GM11168 (cell line): Measurements from ENCODE around the gene CREB3.

Experiments
- in situ Hi-C: fragments of 300-500 bp; cut with MboI; formaldehyde crosslinking; loops from one replicate; pipeline ENCODE4 v1.12.0; 2022; ENCODE audit warnings: low sequenced_read_pairs; ENCODE audit not compliant: unreplicated experiment

Gene CREB3

DNA sequence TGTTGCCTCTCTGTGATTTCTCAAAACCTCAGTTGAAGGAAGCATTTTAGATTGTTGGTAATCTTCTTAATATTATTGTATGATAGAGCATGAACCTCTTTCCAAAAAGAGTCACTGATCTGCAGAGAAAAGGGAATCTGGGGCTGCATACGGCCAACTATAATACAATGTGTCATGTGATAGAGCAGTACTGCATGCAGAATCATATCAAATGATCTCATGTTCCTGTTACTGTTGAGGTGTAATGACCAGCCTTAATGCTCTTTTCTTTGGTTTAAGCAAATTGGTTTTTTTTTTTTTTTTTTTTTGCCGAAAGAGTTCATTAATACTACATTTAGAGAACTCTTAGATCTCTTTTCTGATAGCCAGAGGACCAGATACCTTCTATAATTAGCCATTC lies 34.5 kb downstream of the CREB3 start:
- in situ Hi-C loops, result no loop called here

DNA sequence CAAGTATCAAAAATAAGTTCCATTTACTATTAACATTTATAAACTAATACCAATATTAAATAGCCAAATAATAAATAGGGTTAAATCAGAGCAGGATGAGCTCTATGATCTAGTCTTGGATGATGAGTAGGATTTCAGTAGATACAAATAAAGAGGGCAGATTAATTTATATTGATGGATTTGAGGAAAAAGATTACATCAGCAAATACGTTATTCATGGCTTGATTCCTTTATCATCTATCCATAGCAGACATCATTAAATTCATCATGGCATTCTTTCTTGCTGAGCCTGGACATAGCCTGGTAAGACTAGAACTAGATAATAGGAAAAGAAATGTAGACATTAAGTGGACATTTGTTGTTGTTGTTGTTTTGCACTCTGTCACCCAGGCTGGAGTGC lies 35.0 kb downstream of the CREB3 start:
- in situ Hi-C loops, result no loop called here

DNA sequence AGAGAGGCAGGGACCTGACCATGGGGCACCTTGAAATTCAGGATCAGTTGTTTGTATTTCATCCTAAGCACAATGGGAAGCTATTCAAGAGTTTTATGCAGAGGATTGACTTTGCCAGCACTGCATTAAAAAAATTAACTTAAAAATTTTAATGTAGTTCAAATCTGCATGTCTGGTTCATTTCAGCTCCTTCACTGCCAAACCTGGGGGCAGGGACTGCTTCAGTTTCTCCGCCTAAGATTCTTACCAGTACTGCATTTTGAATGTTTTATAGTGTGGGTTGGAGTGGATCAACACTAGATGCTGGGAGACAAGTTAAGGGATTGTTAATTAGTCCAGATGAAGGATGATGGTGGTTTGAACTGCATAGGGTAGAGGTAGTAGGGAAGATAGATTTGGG lies 37.3 kb downstream of the CREB3 start:
- in situ Hi-C loops, result no loop called here

DNA sequence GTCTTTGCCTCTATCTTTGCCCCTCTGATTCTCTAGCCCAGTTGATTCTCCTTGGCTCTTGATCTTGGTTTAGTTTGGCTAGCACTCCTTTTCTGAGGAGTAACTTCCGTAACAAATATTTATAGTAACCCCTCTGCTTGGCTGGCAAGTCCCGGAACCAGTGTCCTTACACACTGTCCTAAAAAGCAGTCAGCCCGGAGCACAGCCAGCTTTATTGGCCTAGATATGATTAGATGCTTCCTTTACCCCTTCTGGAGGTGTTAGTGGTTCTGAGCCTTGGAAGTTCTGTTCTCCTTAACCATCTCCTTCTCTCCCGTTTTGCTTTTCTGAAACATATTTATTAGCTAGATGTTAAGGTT lies 38.6 kb downstream of the CREB3 start:
- in situ Hi-C loops, result no loop called here

DNA sequence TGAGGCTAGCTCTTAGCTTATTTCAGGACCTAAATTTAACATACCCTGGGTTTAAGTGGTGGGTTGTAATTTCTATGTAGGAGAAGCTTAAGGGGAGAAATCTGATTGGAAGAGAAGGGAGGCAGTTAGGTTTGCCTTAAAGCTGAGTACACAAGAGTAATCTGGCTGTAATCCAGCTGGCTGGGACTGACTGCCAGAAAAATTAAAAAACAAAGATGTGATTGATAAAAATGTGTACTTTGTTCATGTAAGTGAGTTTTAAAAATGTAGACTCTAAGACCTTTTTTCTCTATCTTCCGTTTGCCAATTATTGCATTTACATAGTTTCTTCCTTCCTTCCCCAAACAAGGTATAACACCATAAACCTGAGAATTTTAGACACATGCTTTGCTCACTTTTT lies 39.1 kb downstream of the CREB3 start:
- in situ Hi-C loops, result no loop called here

DNA sequence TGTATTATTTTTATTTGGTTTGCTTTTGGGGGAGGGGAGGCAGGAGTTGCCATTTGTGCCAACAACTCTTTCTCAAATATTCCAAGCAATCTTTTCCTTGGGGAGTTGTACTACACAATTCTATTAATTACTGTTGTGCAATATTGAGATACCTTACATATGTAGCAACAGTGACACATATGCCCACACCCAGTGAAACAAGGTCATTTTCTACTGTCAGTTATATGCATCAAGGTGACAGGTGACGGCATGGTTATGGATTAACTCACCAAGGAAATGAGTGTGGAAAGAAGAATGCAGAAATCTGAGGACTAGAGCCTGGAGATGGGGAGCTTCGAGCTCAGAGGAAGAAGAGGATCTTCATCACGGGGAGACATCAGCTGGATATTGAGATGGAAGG lies 39.5 kb downstream of the CREB3 start:
- in situ Hi-C loops, result no loop called here

GRCh38 chr9:35774907-35775635 lies 42.6 kb downstream of the CREB3 start:
- in situ Hi-C loops, result no loop called here

DNA sequence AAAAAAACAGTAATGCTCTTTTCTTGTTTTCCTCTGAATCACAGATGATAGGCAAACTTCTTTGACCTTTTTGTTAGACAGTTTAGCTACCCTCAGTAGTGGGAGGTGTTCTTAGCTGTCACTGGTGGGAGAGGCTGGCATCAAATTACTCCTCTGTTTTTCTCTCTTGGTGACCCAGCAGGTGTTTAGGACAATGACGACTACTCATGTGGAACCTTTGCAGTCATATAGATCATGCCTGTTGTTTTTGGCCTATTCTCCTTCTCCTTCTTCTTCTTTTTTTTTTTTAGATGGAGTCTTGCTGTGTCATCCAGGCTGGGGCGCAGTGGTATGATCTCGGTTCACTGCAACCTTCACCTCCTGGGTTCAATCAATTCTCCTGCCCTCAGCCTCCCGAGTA lies 43.6 kb downstream of the CREB3 start:
- in situ Hi-C loops, result no loop called here

- in situ Hi-C loops, result no loop called here
These were observed 46.0 kb downstream of the CREB3 start for GRCh38 chr9:35778496-35778895.

DNA sequence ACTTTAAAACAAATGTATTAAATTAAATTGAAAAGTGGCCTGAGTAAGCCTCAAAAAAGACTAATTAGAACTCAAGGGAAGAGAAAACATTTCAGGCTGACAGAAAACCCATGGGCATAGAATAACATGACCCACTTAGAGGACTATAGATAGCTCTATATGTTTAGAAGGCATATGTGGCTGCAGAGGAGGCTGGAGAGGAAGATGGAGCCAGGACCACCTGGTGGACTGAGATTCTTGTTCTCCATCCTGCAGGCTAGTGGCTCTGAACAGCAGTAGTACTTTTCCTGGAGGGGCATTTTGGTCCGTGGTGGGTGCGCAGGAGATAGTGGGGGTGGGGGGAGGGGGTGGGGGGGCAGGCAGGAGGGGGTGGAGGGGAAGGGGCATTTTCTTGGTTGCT lies 48.6 kb downstream of the CREB3 start:
- in situ Hi-C loops, result no loop called here

DNA sequence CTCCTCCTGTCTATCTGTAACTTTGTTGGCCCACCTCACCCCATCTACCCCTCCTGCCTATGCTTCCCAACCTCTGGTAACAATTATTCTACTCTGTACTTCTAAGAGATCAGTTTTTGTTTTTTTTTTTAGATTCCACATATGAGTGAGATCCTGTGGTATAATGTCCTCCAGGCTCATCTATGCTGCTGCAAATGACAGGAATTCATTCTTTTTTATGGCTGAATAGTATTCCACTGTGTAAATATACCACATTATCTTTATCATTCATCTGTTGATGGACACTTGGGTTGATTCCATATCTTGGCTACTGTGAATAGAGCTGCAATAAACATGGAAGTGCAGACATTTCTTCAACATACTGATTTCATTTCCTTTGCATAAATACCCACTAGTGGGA lies 51.0 kb downstream of the CREB3 start:
- in situ Hi-C loops, result no loop called here
